Skeletal muscle cell (primary cell): ENCODE data around the gene RAC2.

Experiments
- DNase-seq: peaks from one replicate; pipeline ENCODE4 v3.0.0-alpha.2; 2010; ENCODE audit warnings: low read depth
- H3K4me3 ChIP-seq: 2 replicates; pipeline ENCODE4 v1.5.1; 2011; ENCODE audit warnings: low read depth, mild to moderate bottlenecking, control low read depth, low read length, moderate library complexity

RAC2 gene

DNA sequence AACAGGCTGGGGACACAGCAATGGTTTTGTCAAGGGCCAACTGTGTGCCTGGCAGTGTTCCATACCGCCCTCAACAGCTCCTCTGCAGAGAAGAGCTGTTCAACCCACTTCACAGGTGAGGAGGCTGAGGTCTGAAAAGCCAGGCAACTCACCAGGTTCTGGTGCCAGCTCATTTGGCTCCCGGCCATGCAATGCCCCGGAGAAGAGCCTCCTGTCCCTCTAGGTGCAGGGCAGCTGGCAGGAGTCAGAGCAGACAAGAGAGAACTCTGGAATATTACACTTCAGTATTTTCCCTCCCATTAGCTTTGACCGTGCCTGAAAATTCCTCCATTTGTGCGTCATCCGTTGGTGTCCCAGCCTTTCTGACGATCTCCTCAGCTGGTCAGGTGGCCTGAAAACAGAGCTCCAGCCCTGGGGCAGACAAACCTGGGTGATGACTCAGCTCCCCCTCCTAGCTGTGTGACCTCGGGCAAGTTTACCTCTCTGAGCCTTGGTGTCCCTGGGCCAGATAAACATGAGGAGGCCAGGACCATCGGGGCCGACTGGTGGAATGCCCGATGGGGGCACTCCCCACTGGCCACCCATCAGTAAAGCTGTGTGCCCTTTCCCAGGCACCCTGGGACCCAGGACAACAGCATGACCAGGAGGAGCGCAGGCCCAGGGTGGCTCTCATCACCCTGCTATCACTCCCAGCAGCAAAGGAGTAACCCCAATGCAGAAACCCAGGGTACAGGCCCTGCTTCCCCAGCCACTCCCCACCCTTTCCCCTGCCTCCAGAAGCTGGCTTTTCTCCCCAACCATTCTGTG is 46.4 kb downstream of the RAC2 start:
- DNase-seq = no peak
- H3K4me3 ChIP-seq = no peak overlapping the region

DNA sequence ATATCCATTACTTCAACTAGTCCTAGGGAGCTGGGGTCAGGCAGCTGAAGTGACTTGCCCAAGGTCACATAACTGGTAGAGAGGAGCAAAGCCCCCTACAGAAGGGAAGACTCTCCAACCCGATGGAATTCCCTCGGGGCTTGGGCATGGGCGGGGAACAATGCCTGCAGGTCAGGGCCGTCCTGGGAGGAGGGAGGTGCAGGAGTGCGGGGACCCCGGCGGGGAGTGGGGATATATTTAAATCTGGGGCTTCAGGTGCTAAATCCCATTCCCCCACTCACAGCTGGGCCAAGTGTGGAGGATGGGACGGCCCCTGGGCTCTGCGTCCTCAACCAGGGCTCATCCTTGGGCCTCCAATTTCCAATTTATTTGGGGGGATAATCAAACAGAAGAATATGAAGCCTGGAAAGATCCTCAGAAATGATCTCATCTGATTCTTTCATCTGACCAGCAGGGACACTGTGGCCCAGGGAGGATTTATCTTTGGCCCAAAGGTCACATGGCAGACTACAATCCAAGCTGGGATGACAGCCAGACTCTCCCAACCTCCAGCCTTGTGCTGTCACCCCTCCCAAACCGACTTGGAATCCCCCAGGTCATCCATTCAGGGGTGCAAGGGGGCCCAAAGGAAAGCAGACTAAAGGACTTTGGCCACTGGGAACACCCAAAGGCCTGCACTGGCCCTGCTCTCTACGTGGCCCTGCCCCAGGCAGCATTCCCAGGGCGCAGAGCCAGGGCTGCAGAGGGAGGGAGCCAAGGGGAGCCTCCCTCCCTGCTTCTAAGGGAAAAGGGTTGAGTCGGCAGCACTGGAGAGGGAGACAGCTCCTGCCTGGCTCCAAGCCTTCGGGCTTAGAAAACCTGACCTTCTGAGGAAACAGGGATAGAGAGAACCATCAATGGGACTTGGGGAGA is 47.3 kb downstream of the RAC2 start:
- H3K4me3 ChIP-seq = no peak overlapping the region
- no peak for DNase-seq

DNA sequence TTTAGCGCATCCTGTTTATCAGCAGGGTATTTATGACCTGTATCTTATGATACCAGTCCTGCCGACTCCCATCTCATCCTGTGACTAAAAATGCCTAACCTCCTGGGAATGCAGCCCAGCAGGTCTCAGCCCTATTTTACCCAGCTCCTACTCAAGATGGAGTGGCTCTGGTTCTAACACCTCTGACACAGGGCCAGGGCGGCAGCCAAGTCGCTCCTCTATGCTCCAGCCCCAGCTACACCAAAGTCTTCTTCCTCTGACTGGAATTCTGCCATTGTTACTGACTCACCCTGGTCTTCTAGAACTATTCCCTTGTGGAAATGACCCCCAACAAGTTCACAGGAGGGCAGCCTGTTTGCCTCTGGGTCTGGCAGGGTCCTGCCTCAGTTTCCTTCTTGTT is 48.1 kb downstream of the RAC2 start:
- no peak overlapping the region for H3K4me3 ChIP-seq
- DNase-seq = no peak

DNA sequence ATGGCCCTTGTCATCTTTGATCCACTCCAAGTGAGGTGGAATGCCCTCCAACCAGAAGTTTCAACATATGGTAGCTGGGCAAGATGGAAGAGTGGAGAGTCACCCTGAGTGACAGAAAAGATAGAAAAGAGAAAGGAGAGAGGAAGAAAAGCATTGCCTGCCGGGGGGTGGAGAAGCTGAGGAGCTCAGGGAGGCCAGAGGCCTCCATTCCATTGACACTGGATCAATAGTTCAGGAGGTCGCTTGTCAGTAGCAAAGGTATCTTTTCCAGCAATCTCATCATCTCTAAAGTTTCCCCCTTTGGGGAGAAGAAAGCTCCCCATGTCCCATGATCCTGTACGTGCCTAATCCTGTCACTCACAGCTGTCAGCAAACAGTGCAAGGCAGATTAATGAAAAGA is 49.3 kb downstream of the RAC2 start:
- no peak overlapping the region for H3K4me3 ChIP-seq
- DNase-seq = no peak

DNA sequence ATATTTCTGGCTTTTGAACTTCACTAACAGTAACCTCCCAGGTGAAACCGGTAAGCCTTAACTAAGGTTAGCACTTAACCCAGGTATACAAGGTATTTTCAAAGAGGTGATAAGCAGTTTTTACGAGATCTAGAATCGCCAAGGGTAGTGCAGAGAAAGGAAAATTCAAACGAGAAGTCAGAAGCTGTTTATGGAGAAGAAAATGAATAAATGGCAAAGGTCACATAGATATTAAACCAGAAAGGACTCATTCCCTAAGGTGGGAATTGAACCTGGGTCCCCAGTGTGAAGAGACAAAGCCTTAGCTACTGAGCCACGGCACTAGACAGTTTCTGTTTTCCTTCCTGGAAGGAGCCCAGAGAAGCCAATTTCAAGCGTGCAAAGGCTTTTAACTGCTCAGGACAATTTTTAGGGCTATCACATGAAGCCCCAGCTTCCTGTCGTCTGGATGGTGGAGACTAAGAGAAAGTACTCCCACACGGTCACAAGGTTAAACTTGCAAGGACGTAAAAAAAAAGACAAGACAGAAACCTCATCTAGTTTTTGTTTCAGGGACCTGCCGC is 50.4 kb downstream of the RAC2 start:
- no peak overlapping the region for H3K4me3 ChIP-seq
- DNase-seq = no peak

DNA sequence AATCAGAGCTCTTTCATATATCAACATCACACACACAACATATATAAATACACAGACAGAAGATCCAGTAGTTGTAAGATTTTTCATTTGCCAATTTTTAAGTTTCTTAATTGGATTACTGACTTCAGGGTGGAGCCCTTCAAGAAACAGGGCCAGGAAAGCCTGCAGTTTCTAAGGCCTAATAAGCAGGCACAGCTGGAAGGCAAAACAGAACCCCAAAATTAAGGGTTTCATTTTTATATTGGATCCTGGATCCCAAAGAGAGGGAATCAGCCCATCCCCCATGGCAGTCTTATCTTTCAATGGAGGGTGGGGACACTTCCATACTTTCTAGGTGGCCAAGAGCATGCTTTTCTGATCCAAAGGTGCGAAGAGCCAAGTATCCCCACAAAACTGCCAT is 51.3 kb downstream of the RAC2 start:
- no peak overlapping the region for H3K4me3 ChIP-seq
- no peak for DNase-seq

DNA sequence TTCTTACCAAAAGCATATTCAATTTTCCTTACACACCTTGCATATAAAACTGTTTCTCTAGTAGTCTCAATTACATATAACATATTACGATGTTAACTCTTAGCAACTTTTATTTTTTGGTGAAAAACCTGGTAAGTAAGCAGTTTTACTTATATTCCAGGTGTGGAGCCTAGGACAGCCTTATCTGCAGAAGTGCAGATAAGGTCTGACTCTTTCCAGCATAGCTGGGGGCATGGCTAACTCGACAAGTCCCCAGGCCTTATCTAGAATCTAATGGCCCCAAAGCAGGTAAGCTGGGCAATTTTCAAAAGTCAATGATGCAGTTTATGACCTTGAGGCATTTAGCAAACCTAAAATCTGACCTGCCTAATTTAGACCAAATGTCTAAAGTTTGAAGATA is 51.9 kb downstream of the RAC2 start:
- no peak for DNase-seq

DNA sequence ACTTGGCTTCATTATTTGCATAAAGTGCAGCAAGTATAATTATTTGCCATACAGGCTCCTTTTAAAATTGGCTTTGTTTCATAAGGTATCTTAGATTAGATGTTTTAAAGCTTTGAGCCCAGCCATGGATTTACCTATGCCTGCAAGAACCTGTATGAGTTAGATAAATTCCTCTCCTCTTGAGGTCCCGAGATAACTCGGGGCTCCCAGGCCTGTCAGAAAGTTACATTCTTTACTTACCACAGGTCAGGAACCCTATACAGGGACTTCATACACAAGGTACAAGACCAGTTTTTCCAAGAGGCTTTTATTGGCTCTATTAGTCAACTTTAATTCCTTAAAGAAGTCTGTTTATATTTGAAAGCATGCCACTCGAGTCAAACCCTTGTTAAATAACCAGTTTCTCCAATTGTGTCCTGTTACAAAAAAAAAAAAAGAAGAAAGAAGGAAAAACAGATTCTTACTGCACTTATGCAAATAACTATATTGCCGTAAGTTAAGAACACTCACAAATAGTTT is 53.7 kb downstream of the RAC2 start:
- no peak overlapping the region for H3K4me3 ChIP-seq
- no peak for DNase-seq

More for the DNA sequence above, 51.9 kb downstream of the RAC2 start:
- H3K4me3 ChIP-seq = no peak overlapping the region

DNA sequence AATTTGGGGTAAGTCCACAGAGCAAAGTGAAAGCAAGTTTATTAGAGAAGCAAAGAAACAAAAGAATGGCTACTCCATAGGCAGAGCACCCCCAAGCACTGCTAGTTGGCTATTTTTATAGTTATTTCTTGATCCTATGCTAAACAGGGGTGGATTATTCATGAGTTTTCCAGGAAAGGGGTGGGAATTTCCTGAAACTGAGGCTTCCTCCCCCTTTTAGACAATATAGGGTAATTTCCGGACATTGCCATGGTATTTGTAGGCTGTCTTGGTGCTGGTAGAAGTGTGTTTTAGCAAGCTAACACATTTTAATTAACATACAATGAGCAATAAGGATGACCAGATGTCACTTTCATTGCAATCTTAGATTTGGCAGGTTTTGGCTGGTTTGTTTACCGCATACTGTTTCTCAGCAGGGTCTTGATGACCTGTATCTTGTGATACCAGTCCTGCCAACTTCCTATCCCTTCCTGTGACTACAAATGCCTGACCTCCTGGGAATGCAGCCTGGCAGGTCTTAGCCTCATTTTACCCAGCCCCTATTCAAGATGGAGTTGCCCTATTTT is 55.1 kb downstream of the RAC2 start:
- H3K4me3 ChIP-seq = no peak overlapping the region
- no peak for DNase-seq

DNA sequence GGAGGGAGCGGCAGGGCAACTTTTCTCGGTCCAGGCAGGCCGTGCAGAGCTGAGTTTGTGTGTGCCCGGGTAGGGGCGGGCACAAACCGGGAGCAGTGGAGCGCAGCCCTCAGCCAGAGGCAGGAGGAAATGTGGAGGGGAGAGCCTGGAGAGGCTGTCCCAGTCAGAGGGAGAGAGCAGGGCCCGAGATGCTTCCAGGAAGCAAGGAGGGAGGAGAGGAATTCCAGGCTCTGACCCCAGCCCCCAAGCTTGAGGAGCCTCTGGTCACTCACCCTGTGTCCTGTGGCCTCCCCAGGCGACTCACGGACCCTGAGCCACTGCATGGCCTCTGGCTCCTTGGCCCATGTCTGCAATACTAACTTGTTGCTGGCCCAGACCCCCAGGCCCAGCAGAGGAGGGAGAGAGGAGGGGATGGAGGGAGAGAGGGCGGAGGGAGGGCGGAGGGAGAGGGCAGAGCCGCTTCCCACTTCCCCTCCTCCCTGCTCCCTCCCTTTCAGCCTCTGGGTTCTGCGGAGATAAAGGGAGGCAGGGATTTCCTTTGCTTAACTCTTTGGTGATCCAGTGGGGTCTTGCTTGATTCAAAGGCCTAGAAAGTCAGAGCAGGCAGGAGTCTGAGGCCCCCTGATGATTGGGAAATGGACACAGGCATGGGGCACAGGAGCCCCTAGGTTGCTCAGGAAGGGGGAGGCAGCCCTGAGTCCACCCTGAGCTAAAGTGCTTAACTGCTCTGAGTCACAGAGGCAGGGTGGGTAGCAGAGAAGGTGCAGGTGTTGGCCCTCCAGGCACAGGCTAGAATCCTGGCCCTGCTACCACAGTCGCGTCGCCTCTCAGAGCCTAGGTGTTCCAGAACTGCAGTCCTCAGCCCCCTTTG is 55.9 kb downstream of the RAC2 start, which contains the start of gene C1QTNF6:
TSS of gene C1QTNF6 (minus strand) at position 357 of the 871 bp plus-strand sequence. CDS start at position 323, 34 bp downstream.
- DNase-seq = no peak

DNA sequence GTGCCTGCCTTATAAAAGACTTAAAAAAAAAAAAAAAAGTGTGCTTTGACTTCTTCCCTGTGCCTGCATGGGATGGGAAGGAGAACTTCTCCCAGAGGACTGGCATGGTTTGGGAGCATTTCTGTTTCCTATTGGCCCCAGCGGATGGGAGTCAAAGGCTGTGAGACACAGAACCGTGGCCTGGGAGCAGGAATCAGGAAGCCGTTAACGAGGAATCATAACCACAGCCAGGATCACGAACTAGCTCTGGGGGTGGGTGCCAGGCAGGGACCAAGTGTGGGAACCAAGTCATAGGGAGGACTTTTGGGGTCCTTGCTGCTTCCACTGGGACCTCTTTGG is 56.5 kb downstream of the RAC2 start:
- H3K4me3 ChIP-seq = peak overlapping the region; percentile 44
- DNase-seq = no peak

More for the DNA sequence above, 55.9 kb downstream of the RAC2 start, which contains the start of gene C1QTNF6:
- peak within 1 kb of the TSS; percentile 44 for H3K4me3 ChIP-seq

DNA sequence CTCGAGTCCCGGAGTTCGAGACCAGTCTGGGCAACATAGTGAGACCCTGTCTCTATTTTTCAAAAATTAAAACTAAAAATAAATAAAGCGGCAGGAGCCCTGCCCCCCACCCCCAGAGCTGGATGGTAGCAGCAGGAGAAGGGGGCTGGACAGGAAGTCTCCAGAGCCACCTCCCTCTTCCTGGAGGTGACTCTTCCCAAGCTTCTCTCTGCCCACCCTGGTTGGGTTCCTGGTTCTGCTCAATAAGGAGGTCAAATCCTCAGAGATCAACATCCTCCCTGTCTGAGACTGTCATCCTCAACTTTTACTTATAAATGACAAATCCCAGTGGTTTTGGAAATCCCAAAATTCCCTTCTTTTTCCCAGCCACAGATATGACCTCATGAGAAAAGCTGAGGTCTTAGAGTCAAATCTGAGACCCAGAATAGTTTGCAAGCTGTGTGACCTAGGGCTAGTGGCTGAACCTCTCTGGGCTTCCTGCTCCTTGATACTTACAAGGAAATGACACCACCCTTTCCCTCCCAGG is 57.0 kb downstream of the RAC2 start:
- no peak for DNase-seq
- peak overlapping the region; percentile 44 for H3K4me3 ChIP-seq

DNA sequence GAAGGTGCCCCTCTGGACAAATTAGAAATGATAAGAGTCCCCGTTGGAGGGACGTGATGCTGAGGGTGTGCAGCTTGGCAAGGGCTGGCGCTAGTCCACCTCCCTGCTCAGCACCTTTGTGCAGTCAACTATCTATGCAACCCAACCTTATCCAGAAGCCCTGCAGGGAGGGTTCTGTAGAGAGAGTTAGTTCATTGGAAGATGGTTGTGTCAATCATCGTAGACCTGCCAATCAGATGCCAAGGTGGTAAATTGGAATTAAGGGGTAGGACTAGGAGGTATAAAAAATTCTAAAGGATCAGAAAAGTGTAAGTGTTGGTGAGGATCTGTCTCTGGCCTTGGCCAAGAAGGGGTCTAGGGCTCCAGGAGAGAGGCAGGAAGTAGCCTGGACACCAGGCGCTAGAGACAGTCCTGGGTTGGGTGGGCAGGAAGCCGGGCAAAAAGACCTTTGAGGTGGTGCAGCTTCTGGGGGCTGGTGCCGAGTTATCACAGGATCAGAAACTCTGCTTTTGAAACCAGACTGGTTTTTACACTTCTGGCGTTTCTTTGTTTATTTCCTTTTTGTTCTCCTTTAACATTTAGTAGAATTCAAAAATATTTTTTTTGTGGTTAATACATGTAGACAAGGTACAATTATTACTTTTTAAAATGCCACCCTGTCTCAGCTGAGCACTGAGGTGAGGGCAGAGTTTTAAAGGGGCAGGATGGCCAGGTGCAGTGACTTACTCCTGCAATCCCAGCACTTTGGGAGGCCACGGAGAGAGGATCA is 57.7 kb downstream of the RAC2 start:
- DNase-seq = peak; percentile 60

DNA sequence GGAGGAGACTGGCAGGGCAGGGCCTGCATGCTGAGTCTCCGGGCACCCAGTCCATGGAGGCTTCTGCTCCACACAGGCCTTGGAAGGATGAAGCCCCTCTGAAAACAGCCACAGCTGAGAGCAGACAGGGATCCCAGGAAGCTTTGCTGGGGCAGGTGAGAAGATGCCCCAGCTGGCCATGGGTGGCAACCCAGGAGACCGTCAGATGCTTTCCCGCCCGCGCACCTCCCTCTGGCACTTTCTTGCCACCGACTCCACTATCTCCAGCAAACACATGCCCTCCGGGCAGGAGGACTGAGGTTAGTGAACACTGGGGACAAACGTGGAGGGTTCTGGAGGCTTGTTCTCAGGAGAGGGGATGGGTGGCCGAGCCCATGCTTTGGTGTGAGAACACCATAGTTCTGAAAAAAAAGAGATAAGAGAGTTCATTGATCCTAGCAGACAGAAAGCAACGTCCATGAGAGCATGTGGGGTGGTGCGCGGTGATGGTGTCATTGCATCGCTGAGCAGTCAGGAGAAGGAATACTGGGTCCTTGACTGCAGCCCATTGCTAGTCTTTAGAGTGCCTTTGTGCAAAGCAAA is 58.3 kb downstream of the RAC2 start:
- H3K4me3 ChIP-seq = no peak overlapping the region

More for the DNA sequence above, 57.7 kb downstream of the RAC2 start:
- H3K4me3 ChIP-seq = no peak overlapping the region

DNA sequence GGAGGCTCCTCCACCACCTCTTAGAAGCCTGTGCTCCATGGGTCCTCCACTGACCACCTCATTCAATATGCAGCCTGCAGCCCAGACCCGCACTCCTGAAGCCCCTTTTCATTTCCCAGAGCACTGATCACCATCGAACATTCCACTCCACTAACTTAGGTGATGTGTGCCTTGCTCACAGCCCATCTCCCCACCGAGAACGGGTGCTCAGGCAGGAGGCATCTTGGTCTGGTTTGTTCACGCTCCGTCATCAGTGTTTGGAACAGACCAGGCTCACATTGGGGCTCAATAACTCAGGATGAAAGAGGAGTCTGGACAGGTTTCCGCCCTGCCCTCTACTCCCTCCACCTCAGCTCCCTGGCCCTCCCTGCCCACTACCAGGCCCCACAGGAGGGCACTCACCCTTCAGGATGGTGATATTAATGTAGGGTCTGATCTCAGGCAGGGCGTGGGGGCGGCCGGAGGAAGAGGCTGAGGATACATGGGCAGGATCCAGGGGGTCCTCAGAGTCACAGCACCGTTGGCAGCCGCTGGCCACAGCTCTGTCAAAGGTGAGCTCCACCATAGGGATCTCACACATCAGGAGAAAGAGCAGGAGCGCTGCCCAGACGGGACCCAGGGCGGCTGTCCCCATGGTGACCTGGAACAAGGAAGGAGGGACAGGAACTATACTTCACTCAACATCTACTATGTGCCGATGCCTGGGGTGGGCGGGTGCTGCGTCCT is 59.1 kb downstream of the RAC2 start:
- no peak overlapping the region for H3K4me3 ChIP-seq
- no peak for DNase-seq

More for the DNA sequence above, 58.3 kb downstream of the RAC2 start:
- no peak for DNase-seq

DNA sequence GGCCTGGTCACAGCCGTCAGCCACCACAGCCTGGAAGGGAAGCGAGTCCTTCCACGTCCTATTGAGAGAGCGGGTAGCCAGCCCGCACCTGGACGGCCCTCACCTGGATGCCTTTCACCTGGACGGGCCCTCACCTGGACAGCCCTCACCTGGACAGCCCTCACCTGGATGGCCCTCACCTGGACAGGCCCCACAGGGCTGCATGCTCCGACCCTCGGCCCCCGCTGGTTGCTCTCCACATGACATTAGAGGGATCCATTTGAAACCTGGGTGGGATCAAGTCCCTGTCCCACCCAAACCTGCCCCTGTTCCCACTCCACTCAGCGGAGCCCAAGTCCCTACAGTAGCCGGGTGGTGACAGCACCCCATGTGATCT is 59.7 kb downstream of the RAC2 start:
- no peak for DNase-seq
- H3K4me3 ChIP-seq = no peak overlapping the region
